Heart left ventricle (tissue), 16 donors: ENCODE data around the gene SH3TC1. TPM values are rescaled to one million over a fixed set of nuclear protein-coding genes. Genes with fewer than 3 reads are reported as not detected.

Source experiments
- ATAC-seq, 4 donors: fragments of 200-7000 bp; cut with Tn5 transposase; one replicate each; pipeline ENCODE4 v1.9.1; 2020 to 2022; ENCODE audit warnings: moderate library complexity in 4 of 4, mild to moderate bottlenecking in 3 of 4, moderate number of reproducible peaks in 1 of 4
- DNase-seq, 5 donors: peaks; one replicate each; pipeline ENCODE4 v3.0.0-alpha.2; 2020
- H3K27ac ChIP-seq, 12 donors: fragments of 200-600 bp; sonication (generic) in 4 of 12; one replicate each; pipeline versions ENCODE4 v1.5.0 to v1.8.0; 2016 to 2022; ENCODE audit warnings: mild to moderate bottlenecking in 2 of 12
- H3K27me3 ChIP-seq, 9 donors: fragments of 200-600 bp; sonication (generic) in 2 of 9; one replicate each; pipeline versions ENCODE4 v1.5.1 to v1.8.0; 2016 to 2022; ENCODE audit warnings: mild to moderate bottlenecking in 3 of 9
- H3K36me3 ChIP-seq, 9 donors: fragments of 200-600 bp; sonication (generic) in 2 of 9; one replicate each; pipeline versions ENCODE4 v1.5.0 to v1.8.0; 2018 to 2022; ENCODE audit warnings: mild to moderate bottlenecking in 2 of 9
- H3K4me1 ChIP-seq, 12 donors: fragments of 200-600 bp; sonication (generic) in 4 of 12; one replicate each; pipeline versions ENCODE4 v1.5.0 to v1.8.0; 2016 to 2022; ENCODE audit warnings: mild to moderate bottlenecking in 3 of 12
- H3K4me3 ChIP-seq, 12 donors: fragments of 200-600 bp; sonication (generic) in 4 of 12; one replicate each; pipeline versions ENCODE4 v1.5.0 to v1.8.0; 2017 to 2022; ENCODE audit warnings: mild to moderate bottlenecking in 9 of 12, moderate library complexity in 4 of 12
- H3K9me3 ChIP-seq, 12 donors: fragments of 200-600 bp; sonication (generic) in 4 of 12; one replicate each; pipeline versions ENCODE4 v1.5.0 to v1.8.0; 2016 to 2022; ENCODE audit warnings: mild to moderate bottlenecking in 1 of 12
- CTCF ChIP-seq, 12 donors: fragments of 200-600 bp; sonication (generic) in 4 of 12; IDR thresholded peaks; one replicate each; pipeline versions ENCODE4 v1.5.0 to v1.8.0; 2018 to 2022; ENCODE audit warnings: antibody characterized with exemption in 12 of 12, mild to moderate bottlenecking in 5 of 12
- POLR2A ChIP-seq, 2 donors: fragments of 450-650 bp; IDR thresholded peaks; one replicate each; pipeline ENCODE4 v1.6.1; 2017; ENCODE audit warnings: antibody characterized with exemption in 2 of 2, mild to moderate bottlenecking in 2 of 2, moderate library complexity in 2 of 2
- WGBS, 4 donors: extraction: QIAGEN DNeasy Blood & Tissue Kit in 2 of 4; methylation state at CpG; one replicate each; pipeline versions ENCODE4 v1.1.5 to v1.1.7; 2013 to 2018; 5-methylcytosine and 5-hydroxymethylcytosine counted together
- intact Hi-C, 10 donors: fragments of 100-400 bp; cut with DNase I; formaldehyde crosslinking; loops; one replicate each; pipeline versions ENCODE4 v1.11.1 to v1.14.2; 2022
- polyA plus RNA-seq, 2 donors: library from polyadenylated mRNA; stranded (reverse); fragments of 200-250 nt; gene quantifications; one replicate each; pipeline ENCODE4 v1.2.3, GENCODE V29; 2013
- total RNA-seq, 9 donors: library from RNA; depleted of rRNA in 2 of 9; stranded (reverse); fragments of >200 nt in 2 of 9; fragmentation: NEBNext Ultra II Directional in 3 of 9; extraction: Animal tissue kit (Norgen Biotek cat#: 25700) in 3 of 9; gene quantifications; one replicate each; pipeline versions ENCODE4 v1.1.0 to v1.2.4, GENCODE V29; 2016 to 2023
- donor health status: ischemic (EF 13 %, LVEDD 7.1; RV severe dilation, severe dysfunction).
- donor health status: healthy with polysubstance abuse.
- donor health status: DM: no; HTN: yes; CAD: no.
- donor health status: DM: no; HTN: no; CAD: no.
- donor health status: ischemic (EF 25% LVEDD 6.9; RV normal size, moderate dysfunction).
- donor health status: ischemic (EF 25% LVEDD 5.7; RV mildly dilated, moderate dysfunction).
- donor health status: healthy.
- donor health status: DM: yes; HTN: yes; CAD: no.
- donor health status: ischemic (EF 35%, LVEDD 5.7; RV mildly dilated, moderate dysfunction).
- donor health status: nonischemic (EF 11% LVEDD 7.7; RV severe dilation, severe dysfunction).
- donor health status: DM: yes; HTN: yes; CAD: no.
- donor health status: PGD.
- donor health status: ischemic (EF 29% LVEDD 5.4; RV normal size, mild dysfunction).
- donor health status: nonischemic (EF 23%, LVEDD 6.1; RV moderate dilation, normal function).

The SH3TC1 gene
- total and polyA plus RNA-seq, 11 donors: 5.8 to 45.9 (median 10.9) TPM

GRCh38 chr4:8277356-8278008 is 78.4 kb downstream of the SH3TC1 start:
- H3K9me3 ChIP-seq: no peaks in the 10 kb centered on the region
- H3K36me3 ChIP-seq: no peaks in the 10 kb centered on the region
- ATAC-seq: no peak
- peak in 3 of 5 donors; percentile 21 to 33 (median 25) for DNase-seq
- no peak overlapping the region for H3K4me3 ChIP-seq
- TF ChIP-seq CTCF (IDR thresholded peaks at IDR 0.05) (no peak), POLR2A (IDR thresholded peaks at IDR 0.05) (no peak)
- 87 to 97% (median 90%) methylated on average over 7 to 11 of the region's 11 CpGs for WGBS, 4 donors
- H3K27me3 ChIP-seq: no peaks in the 10 kb centered on the region
- intact Hi-C loops: loop anchor here in 3 of 10 donors (5.0 kb wide), 2 partner anchors 40 to 65 kb away; no protein-coding TSS in a partner anchor
- H3K4me1 ChIP-seq: peaks cover 0 to 89% (median 64%) of the 10 kb centered on the region in 12 donors
- peak overlapping the region in 6 of 12 donors; percentile 26 to 71 (median 44) for H3K27ac ChIP-seq

GRCh38 chr4:8278009-8278395 is 78.9 kb downstream of the SH3TC1 start:
- TF ChIP-seq CTCF (IDR thresholded peaks at IDR 0.05) (no peak), POLR2A (IDR thresholded peaks at IDR 0.05) (no peak)
- H3K4me1 ChIP-seq: peaks cover 0 to 84% (median 59%) of the 10 kb centered on the region in 12 donors
- H3K9me3 ChIP-seq: no peaks in the 10 kb centered on the region
- H3K36me3 ChIP-seq: no peaks in the 10 kb centered on the region
- intact Hi-C loops: loop anchor here in 3 of 10 donors (5.0 kb wide), 2 partner anchors 39 to 64 kb away; no protein-coding TSS in a partner anchor
- H3K27ac ChIP-seq: peak overlapping the region in 4 of 12 donors; percentile 10 to 46 (median 27)
- no peak overlapping the region for H3K4me3 ChIP-seq
- WGBS, 4 donors: 66 to 83% (median 70%) methylated on average over 4 to 6 of the region's 6 CpGs
- ATAC-seq (no peak), DNase-seq (peak in 3 of 5 donors; percentile 28 to 61 (median 41))
- no peaks in the 10 kb centered on the region for H3K27me3 ChIP-seq

GRCh38 chr4:8278421-8279287 is 79.6 kb downstream of the SH3TC1 start:
- no peaks in the 10 kb centered on the region for H3K27me3 ChIP-seq
- ATAC-seq (peak in 1 of 4 donors; percentile 24), DNase-seq (peak in 3 of 5 donors; percentile 58 to 68 (median 58))
- TF ChIP-seq POLR2A (IDR thresholded peaks at IDR 0.05) (no peak), CTCF (IDR thresholded peaks at IDR 0.05) (no peak)
- peak overlapping the region in 6 of 12 donors; percentile 10 to 46 (median 30) for H3K27ac ChIP-seq
- H3K4me1 ChIP-seq: peaks cover 0 to 77% (median 53%) of the 10 kb centered on the region in 12 donors
- no peak overlapping the region for H3K4me3 ChIP-seq
- no peaks in the 10 kb centered on the region for H3K9me3 ChIP-seq
- H3K36me3 ChIP-seq: no peaks in the 10 kb centered on the region
- intact Hi-C loops: loop anchor here in 3 of 10 donors (5.0 kb wide), 2 partner anchors 39 to 64 kb away; no protein-coding TSS in a partner anchor
- WGBS, 4 donors: 49 to 60% (median 54%) methylated on average over 16 to 17 of the region's 17 CpGs
